ENCODE measurements around the gene PI4K2A.

PI4K2A gene

GRCh38 chr10:97705006-97705670 is 64.7 kb downstream of the PI4K2A start:
- TF ChIP-seq EZH2phosphoT487 (IDR thresholded peaks at IDR 0.05; ENCODE audit: borderline replicate concordance), result no peak
- no peak for TF ChIP-seq CTCF (conservative IDR thresholded peaks at IDR 0.05; ENCODE audit: low read length)
- Histone ChIP-seq H3K79me2 (ENCODE audit: insufficient read depth, low read length) (no peaks in the 10 kb centered on the region), H3K4me2 (ENCODE audit: low read depth, low read length, poor library complexity, severe bottlenecking) (no peak overlapping the region)

GRCh38 chr10:97707134-97707861 is 66.8 kb downstream of the PI4K2A start:
- no peak for TF ChIP-seq EZH2phosphoT487 (IDR thresholded peaks at IDR 0.05; ENCODE audit: borderline replicate concordance)
- no peak for TF ChIP-seq CTCF (conservative IDR thresholded peaks at IDR 0.05; ENCODE audit: low read length)
- Histone ChIP-seq H2AFZ (ENCODE audit: low read length) (no peak overlapping the region), H3K4me3 (ENCODE audit: low read length, poor library complexity, severe bottlenecking) (no peak overlapping the region), H3K79me2 (ENCODE audit: insufficient read depth, low read length) (no peaks in the 10 kb centered on the region), H3K27me3 (ENCODE audit: insufficient read depth, low read length, poor library complexity, severe bottlenecking) (no peaks in the 10 kb centered on the region), H4K20me1 (ENCODE audit: insufficient read depth, low read length, poor library complexity, severe bottlenecking) (no peaks in the 10 kb centered on the region), H3K9ac (ENCODE audit: low read depth, low read length, poor library complexity, severe bottlenecking) (no peak overlapping the region), H3K36me3 (ENCODE audit: insufficient read depth, low read length) (no peaks in the 10 kb centered on the region), H3K4me1 (ENCODE audit: insufficient read depth, low read length, poor library complexity, severe bottlenecking) (no peaks in the 10 kb centered on the region), H3K9me2 (replicated peaks; ENCODE audit: low read depth, low read length) (no peaks in the 10 kb centered on the region), H3K4me2 (ENCODE audit: low read depth, low read length, poor library complexity, severe bottlenecking) (no peak overlapping the region), H3K9me3 (ENCODE audit: insufficient read depth, low read depth, low read length) (no peaks in the 10 kb centered on the region), H3F3A (ENCODE audit: low read depth) (no peaks in the 10 kb centered on the region)

More at GRCh38 chr10:97705006-97705670, 64.7 kb downstream of the PI4K2A start:
- Histone ChIP-seq H3K27me3 (ENCODE audit: insufficient read depth, low read length, poor library complexity, severe bottlenecking) (no peaks in the 10 kb centered on the region), H3F3A (ENCODE audit: low read depth) (no peaks in the 10 kb centered on the region), H3K36me3 (ENCODE audit: insufficient read depth, low read length) (no peaks in the 10 kb centered on the region), H3K9me3 (ENCODE audit: insufficient read depth, low read depth, low read length) (no peaks in the 10 kb centered on the region), H3K9me2 (replicated peaks; ENCODE audit: low read depth, low read length) (no peaks in the 10 kb centered on the region), H3K4me1 (ENCODE audit: insufficient read depth, low read length, poor library complexity, severe bottlenecking) (no peaks in the 10 kb centered on the region), H3K4me3 (ENCODE audit: low read length, poor library complexity, severe bottlenecking) (no peak overlapping the region), H3K9ac (ENCODE audit: low read depth, low read length, poor library complexity, severe bottlenecking) (no peak overlapping the region), H2AFZ (ENCODE audit: low read length) (no peak overlapping the region), H4K20me1 (ENCODE audit: insufficient read depth, low read length, poor library complexity, severe bottlenecking) (no peaks in the 10 kb centered on the region)

DNA sequence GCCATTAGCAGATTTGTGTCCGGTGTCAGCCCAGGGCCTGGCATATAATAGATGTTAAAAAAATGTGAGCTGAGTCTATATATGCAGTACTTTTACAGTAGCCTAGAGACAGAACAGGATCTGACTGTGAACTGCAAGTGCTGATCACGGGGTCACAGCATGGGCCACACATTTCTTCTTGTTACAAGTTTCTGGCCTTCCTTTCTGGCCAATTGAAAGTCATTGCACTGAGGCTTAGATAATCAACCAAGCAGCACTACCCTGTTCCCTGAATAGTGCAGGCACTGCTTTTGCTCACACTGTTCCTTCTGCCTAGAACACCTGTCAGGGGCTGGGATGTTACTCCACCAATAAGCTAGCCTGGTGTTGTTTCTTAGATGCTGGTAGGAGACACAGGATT is 67.7 kb downstream of the PI4K2A start:
- Histone ChIP-seq H3K9ac (ENCODE audit: low read depth, low read length, poor library complexity, severe bottlenecking) (no peak overlapping the region), H3K79me2 (ENCODE audit: insufficient read depth, low read length) (no peaks in the 10 kb centered on the region), H3K36me3 (ENCODE audit: insufficient read depth, low read length) (no peaks in the 10 kb centered on the region), H3K4me3 (ENCODE audit: low read length, poor library complexity, severe bottlenecking) (no peak overlapping the region), H3K4me2 (ENCODE audit: low read depth, low read length, poor library complexity, severe bottlenecking) (no peak overlapping the region), H3K9me3 (ENCODE audit: insufficient read depth, low read depth, low read length) (no peaks in the 10 kb centered on the region), H3F3A (ENCODE audit: low read depth) (no peaks in the 10 kb centered on the region), H3K9me2 (replicated peaks; ENCODE audit: low read depth, low read length) (no peaks in the 10 kb centered on the region), H4K20me1 (ENCODE audit: insufficient read depth, low read length, poor library complexity, severe bottlenecking) (no peaks in the 10 kb centered on the region), H2AFZ (ENCODE audit: low read length) (no peak overlapping the region), H3K27me3 (ENCODE audit: insufficient read depth, low read length, poor library complexity, severe bottlenecking) (no peaks in the 10 kb centered on the region), H3K4me1 (ENCODE audit: insufficient read depth, low read length, poor library complexity, severe bottlenecking) (peaks cover 5% of the 10 kb centered on the region)
- TF ChIP-seq EZH2phosphoT487 (IDR thresholded peaks at IDR 0.05; ENCODE audit: borderline replicate concordance), result no peak
- TF ChIP-seq CTCF (conservative IDR thresholded peaks at IDR 0.05; ENCODE audit: low read length), result no peak

Measured in Loucy (cell line).